ENCODE results near the gene CTBP2.

- no peak for TF ChIP-seq CTCF (IDR thresholded peaks at IDR 0.05; ENCODE audit: low read length)
- no peak for TF ChIP-seq EZH2 (optimal IDR thresholded peaks at IDR 0.05; ENCODE audit: low read depth, low read length)
- no peak for TF ChIP-seq EZH2phosphoT487 (IDR thresholded peaks at IDR 0.05; ENCODE audit: low read length)
Measured at GRCh38 chr10:124994573-124995473, 165.5 kb downstream of the CTBP2 start.

All from MM.1S (cell line).